Muscle of arm (tissue), 12 donors: ENCODE results near the gene STRA6. TPM values are rescaled to one million over a fixed set of nuclear protein-coding genes. Genes with fewer than 3 reads are reported as not detected.
"Not testable (repeated sequence)": the region's sequence is repeated elsewhere in the genome, so short reads cannot be mapped to it uniquely, and the experiment has no call there.

ENCODE experiments used
- DNase-seq: peaks from one replicate; pipeline ENCODE4 v3.0.0-alpha.2; 2013
- polyA plus RNA-seq, 12 donors: library from polyadenylated mRNA; unstranded; fragments of 120-200 nt; gene quantifications; one replicate each; pipeline ENCODE4 v1.2.1, GENCODE V29; 2013; ENCODE audit not compliant: insufficient read length in 12 of 12

STRA6 gene
- polyA plus RNA-seq, 12 donors, result 0.71 to 3.4 (median 1.0) TPM; not detected in 2

DNA sequence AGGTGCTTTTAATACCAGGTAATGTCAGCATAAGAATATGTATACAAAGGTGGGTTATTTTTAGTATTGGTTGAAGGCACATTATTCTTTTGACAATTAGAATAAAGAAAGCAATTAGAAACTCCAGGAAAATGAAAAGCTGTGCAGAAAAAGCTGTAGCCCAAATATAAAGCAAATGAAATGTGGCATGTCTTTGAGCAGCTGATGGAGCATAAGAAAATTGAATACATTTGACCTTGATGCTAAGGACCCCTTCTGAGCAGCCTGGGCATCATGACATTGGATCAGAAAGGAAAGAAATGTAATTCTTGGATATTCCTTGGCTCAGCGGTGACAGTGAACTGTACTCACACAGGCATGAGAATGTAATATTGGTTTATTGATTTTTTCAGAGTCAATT, 37.1 kb downstream of the STRA6 start:
- DNase-seq, result no peak

DNA sequence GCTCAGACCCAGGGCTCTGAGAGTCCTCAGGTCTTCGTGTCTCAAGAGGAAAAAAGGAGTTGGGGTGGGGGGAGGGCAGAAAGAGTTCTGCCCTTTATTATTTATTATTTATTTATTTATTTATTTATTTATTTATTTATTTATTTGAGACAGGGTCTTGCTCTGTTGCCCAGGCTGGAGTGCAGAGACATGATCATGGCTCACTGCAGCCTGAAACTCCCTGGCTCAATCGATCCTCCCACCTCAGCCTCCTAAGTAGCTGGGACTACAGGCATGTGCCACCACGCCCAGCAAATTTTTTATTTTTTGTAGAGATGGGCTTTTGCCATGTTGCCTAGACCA, 40.4 kb downstream of the STRA6 start:
- DNase-seq, result not testable (repeated sequence)

DNA sequence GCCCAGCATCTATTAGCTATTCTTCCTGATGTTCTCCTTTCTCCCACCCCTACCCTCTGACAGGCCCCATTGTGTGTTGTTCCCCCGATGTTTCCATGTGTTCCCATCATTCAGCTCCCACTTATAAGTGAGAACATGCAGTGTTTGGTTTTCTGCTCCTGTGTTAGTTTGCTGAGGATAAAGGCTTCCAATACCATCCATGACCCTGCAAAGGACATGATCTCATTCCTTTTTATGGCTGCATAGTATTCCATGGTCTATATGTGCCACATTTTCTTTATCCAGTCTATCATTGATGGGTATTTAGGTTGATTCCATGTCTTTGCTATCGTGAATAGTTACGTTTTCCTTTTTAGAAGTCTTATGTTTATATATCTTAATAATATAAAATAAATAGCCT, 42.2 kb downstream of the STRA6 start:
- DNase-seq, result not testable (repeated sequence)

DNA sequence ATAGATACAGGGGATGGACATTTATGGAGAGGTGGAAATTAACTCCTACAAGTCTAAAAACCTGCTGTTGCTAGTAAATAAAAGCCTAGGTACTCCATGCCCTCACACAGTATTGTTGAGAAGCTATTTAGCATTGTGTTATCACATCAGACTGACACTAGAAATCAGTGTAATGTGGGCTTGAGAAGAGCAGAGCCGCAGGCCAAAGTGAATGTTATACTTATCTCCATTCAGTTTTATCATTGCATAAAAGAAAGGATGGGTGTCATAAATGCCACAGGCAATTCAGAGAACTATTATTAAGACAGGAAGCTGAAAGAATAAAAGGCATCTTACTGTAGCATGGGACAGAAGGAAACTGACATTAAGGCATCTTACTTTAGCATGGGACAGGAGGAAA, 42.8 kb downstream of the STRA6 start:
- no peak for DNase-seq

DNA sequence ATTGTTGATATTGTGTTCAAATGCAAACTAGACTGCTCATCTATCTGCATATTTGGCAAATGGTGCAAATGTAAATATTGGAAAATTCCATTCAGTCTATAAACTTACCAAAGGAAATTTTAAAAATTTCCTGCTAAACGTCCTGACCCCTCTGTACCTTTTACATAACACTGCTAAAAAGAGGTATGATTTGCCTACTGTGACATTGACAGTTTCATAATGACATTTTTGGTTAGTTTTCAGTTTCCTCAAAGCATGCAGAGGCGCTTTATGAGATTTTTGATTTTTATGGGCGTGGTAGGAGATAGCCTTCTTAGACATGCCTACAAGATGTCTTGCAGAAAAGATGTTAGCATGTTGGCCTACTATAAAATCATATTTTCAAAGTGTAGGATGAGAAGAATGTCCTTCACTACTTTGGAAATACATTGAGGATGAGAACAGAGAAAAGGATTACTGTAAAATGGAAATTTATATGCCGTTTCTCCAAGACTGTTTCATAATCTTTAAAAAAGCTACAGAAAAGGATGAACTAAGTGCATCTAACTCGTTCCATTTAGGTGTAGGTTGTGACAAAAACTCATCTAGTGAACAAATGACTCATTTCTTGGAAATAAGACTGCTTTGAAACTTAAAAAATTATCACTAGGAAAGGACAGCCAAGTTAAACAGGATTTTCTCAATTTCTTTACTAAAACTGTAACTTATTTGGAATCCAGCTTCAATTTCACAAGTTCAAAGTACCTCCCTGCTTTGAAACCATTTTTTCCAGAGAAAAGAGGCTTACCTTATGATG, 43.5 kb downstream of the STRA6 start:
- DNase-seq, result no peak

DNA sequence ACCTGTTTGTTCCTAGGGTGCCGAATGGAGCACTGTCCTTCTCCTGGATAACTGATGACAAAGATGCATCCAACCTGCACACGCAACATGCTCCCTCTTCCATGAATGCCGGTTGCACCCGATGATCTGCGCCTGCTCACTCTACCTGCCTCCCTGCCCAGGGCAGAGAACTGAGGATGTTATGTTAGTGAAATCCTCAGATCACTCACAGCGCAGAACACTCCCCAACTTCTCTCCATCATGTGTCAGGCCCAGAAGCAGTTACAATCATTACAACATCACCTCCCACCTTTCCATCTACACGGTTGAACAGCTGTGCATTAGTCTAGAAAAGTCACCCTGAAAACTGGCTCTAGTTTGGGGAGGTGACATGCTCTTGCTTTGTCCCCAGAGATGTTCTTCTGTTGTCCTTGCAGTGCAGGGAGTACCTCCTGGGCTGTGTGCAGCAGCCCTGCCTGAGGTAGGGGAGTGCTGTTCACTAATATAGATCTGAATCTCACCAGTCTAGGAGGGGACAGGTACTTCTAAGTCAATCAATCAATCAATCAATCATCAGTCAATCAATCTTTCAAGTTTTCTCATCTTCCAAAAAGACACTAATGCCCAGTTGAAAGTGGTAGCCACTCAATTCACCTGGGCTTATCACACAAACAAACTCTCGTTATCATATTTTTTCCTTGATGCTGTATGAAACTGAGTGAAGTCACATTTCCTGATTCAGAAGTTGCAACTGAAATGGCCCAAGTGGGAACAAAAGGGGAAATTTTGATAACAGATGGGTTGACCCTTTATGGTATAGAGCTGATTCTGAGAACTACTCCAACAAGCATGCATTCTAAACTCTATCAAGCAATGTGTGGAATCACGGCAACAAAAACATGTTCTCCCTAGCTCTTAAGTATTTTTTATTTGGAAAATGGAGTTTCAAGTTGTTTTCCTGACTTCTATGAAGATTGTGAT, 44.4 kb downstream of the STRA6 start:
- no peak for DNase-seq

DNA sequence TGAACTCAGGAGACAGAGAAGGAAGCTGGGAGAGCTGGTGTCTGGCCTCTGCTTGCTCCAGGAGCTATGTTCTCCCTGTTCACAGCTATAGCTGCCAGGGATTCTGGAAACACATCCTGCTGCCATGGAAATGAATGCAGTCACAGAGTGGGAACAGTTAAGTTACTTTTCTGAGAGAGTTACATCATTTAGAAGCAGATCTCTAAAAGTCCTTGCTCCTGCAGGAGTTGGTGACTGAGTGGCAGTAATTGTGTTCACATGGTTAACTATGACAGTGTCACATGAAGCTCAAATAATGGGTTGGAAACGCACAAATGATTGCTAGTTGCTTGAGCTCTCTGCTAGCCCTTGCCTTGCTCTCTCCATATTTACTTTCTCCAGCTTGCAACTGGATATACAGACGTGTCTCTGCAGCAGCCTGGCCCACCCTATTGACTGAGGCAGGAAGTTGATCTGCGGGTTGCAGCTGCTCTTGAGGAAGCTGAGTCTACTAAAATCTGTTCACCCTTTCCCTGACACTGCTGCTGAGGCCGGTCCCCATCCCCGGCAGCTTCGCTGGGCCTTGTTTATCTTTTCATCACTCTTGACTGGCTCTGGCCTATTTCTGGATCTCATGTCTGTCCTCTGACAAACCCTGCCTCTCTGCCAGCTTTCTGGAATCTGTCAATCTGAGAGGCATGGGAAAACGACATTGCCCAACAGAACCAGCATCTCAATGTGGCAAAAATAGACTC, 45.7 kb downstream of the STRA6 start:
- peak; percentile 80 for DNase-seq

DNA sequence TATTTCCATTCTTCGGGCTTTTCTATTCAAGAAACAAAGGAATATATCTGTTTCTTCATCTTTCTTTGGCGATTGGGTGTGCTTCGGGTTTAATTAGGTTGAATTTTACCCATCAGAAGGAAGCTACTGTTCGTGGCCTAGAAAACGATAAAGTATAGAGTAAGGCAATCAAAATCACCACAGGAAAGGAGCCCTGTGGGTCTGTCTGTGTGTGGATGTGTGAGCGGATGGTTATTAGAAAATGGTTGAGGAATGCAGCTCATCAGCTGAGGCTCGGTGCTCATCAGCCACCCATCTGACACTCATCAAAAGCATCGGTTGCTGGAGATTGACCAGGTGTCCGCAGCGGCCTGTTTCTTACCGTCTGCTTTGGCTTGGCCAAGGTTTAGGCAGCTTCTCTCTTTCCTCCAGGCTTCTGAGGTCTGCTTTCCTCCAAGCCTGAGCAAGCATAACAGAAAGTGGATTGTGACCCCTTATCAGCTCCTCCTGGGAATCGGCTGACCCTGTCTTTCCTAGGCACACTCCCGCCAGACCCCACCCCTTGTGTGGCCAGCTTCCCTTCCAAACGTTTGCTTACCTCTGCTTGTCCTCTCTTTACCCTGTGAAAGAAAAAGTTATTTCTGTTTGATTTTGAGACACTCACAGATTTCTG, 46.7 kb downstream of the STRA6 start:
- no peak for DNase-seq

DNA sequence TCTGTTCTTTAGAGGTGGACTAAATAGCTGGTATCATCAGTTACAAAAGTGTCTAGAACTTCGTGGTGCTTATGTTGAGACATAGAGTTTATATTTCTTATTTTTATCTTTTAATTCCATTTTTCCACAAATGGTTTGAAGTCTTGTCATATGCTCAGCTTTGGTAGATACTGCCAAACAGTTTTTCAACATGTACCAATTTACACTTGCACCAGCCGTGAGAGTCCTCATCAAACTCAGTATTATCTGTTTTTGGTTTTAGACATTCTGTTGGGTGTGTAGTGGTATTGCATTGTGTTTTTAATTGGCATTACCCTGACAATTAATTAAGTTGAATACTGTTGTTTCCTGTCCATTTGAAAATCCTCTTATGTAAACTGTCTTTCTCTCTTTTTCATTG, 55.5 kb downstream of the STRA6 start:
- DNase-seq, result no peak

DNA sequence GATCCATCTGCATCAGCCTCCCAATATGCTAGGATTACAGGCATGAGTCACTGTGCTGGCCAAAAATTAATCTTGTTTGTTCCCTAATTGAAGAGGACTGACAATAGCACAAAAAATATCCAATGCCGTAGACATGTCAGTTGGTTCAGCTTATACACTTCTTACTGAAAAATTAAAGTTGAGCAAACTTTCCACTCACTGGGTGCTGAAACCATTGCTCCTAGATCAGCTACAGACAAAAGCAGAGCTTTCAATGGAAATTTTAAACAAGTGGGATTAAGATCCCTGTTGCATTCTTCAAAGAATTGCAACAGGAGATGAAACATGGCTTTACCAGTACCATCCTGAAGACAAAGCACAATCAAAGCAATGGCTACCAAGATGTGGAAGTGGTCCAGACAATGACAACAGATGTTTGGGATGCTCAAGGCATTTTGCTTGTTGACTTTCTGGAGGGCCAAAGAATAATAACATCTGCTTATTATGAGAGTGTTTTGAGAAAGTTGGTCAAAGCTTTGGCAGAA, 56.2 kb downstream of the STRA6 start:
- DNase-seq, result no peak

DNA sequence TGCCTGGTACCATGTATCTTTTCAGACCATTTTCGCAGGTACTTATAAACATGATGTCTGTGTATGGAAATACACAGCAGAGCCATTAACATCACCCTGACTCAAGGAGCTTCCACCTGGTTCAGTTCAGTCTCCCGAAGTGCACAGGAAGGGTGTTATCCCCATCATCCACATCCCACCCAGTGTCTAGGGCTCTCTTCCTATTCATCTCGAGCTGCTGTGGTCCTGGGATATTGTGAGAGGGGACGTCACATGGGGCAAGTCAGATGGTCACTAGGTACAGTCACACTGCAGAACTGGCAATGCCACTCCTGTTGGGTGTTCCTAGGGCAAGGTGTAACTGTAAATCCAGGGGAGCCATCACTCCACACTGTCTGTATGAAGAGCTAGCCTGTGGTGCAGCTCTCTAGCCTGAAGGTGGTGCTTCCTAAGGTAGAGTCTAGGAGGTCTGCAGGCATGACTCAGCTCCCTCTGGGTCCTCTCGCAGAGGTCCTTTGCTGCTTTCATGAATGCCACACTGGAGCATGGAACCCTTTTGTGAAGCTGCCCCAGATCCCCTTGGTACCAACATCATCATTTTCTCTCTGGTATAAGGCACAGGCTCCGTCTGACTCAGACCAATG, 58.3 kb downstream of the STRA6 start:
- DNase-seq, result no peak

DNA sequence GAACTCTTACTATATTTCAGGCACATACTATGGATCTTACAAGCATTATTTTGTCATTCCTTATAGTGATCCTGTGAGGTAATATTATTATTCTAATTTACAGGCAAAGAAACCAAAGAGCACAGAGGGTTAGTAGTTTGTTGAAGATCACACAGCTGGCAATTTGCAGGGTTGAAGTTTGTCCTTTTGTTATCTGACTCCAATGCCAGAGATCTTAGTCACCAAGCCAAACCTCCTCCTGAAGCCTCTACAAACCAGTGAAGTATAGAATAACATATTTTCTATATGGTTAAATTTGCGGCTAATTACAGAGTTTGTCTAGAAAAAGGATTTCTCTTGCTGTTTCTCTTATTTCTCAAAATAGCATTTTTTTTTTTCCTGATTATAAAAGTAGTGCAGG, 61.0 kb downstream of the STRA6 start:
- DNase-seq, result no peak

DNA sequence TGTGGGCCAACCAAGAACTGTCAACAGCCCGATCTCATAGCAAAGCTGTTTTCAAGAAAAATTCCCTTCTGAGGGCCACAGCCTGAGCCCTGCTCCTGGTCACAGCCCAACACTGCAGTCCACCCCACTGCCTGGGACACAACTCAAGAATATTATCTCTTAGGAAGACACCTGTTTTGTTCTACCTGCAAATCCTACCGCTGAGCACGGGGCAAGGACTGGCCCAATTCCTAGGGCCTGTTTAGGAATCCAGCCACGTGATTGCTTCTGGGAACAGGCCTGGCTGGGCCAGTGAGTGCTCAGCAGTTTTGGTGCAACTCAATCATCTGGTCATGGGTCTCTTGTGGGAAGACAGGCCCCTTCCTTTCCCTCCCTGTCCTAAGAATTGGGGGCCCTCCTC, 63.9 kb downstream of the STRA6 start:
- no peak for DNase-seq

DNA sequence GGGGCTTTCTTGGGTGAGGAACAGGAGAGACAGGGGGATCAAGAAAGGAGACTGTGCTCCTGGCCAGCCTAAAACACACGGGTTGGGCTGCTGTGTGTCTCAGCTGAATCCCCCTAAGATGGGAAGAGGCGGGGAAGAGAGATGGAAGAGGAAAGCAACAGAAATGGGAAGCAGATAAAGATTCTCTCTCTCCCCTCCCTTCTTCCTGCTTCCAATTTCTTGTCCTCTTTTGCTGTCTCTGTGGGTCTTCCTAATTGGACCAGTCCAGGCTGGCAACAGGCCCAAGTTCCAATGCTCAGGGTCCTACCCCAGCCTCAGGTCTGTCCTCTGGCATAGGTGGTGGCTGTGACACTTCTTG, 65.1 kb downstream of the STRA6 start:
- peak; percentile 59 for DNase-seq

DNA sequence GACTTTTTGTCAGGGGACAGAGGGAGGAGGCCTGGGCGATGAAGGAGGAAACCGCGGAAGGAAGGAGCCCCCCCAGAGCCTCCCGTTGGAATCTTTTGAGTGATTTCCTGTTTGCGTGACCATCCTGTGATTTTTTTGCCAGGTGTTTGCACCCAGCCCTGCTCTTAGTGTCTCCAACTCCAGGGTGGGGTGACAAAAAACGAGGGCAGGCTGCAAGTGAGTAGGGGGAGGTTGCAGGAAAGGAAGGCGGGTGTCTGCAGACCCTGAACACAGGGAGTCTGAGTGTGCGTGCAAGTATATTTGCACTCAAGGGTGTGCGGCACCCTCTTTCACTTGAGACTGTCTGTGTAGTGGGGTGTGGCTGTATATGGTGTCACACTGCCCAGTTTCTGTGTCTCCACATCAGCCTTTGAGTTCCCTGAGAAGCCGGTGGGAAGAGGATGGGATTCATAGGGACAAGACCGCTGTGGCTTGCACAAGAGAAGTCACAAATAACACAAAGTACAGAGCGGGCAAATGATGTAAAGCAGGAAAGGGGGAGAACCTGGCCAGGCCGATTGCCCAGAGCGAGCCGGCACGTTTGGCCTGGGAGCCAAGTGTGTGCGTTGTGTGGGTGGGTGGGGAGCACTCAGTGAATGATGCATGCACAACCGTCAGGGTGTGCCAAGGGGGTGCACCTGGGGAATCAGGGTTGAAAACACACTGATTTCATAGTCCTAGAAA, 65.6 kb downstream of the STRA6 start:
- peak; percentile 41 for DNase-seq

DNA sequence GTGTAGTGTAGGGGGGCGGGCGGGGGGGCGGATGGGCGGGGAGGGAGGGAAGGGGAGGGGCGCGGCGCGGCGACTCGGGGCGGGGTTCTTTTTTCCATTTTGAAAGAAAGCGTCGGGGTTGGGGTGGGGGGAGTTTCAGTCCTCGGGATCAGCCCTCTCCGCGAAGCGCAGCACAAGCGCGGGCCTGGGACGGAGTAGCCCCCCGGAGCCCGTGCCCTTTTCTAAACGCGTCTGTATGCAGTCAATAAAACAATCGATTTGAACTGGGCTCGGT, 66.1 kb downstream of the STRA6 start:
- peak; percentile 64 for DNase-seq

DNA sequence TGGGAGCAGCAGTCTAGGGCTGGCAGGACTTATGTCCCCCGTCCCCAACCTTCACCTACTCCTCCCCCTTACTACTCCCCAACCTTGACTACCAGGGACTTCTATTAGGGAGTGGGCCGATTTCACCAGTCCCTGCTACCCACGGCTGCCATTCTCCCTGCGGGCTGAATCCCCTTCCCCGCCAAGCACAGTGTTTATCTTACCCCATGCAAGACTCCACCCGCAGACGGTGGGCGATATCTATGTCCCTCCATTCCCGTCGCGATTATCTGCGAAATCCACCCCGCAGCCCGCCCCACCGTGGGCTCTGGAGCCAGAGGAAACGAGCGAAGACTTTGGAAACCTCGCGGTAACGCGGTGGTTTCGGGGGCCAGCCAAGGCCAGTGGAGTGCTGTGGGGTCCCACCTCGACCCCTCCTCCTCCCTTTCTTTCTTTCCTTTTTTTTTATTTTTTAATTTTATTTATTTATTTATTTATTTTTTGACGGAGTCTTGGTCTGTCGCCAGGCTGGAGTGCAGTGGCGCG, 67.5 kb downstream of the STRA6 start:
- DNase-seq, result no peak

DNA sequence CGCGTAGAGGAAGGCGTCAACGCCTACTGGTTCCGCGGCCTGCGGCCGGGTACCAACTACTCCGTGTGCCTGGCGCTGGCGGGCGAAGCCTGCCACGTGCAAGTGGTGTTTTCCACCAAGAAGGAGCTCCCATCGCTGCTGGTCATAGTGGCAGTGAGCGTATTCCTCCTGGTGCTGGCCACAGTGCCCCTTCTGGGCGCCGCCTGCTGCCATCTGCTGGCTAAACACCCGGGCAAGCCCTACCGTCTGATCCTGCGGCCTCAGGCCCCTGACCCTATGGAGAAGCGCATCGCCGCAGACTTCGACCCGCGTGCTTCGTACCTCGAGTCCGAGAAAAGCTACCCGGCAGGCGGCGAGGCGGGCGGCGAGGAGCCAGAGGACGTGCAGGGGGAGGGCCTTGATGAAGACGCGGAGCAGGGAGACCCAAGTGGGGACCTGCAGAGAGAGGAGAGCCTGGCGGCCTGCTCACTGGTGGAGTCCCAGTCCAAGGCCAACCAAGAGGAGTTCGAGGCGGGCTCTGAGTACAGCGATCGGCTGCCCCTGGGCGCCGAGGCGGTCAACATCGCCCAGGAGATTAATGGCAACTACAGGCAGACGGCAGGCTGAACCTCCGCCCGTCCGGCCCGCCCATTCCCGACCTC, 68.1 kb downstream of the STRA6 start:
- DNase-seq, result no peak

DNA sequence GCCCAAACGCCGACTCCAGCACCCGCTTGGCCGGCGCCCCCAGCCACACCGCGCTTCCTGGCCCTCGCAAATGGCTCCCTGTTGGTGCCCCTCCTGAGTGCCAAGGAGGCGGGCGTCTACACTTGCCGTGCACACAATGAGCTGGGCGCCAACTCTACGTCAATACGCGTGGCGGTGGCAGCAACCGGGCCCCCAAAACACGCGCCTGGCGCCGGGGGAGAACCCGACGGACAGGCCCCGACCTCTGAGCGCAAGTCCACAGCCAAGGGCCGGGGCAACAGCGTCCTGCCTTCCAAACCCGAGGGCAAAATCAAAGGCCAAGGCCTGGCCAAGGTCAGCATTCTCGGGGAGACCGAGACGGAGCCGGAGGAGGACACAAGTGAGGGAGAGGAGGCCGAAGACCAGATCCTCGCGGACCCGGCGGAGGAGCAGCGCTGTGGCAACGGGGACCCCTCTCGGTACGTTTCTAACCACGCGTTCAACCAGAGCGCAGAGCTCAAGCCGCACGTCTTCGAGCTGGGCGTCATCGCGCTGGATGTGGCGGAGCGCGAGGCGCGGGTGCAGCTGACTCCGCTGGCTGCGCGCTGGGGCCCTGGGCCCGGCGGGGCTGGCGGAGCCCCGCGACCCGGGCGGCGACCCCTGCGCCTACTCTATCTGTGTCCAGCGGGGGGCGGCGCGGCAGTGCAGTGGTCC, 68.7 kb downstream of the STRA6 start:
- DNase-seq, result no peak
